Sigmoid colon (tissue), 7 donors: ENCODE results near the gene NAALADL2. TPM values are rescaled to one million over a fixed set of nuclear protein-coding genes. Genes with fewer than 3 reads are reported as not detected.
"Not testable (repeated sequence)": the region's sequence is repeated elsewhere in the genome, so short reads cannot be mapped to it uniquely, and the experiment has no call there.

ENCODE experiments used
- DNase-seq: peaks from one replicate; pipeline ENCODE4 v3.0.0-alpha.2; 2019
- H3K27ac ChIP-seq, 4 donors: fragments of 200-600 bp; sonication (generic); one replicate each; pipeline ENCODE4 v1.5.1; 2016 to 2019; ENCODE audit warnings: mild to moderate bottlenecking in 1 of 4
- H3K27me3 ChIP-seq, 3 donors: fragments of 200-600 bp; sonication (generic); one replicate each; pipeline ENCODE4 v1.5.1; 2019; ENCODE audit warnings: mild to moderate bottlenecking in 1 of 3
- H3K36me3 ChIP-seq, 4 donors: fragments of 200-600 bp; sonication (generic); one replicate each; pipeline ENCODE4 v1.5.1; 2016 to 2019
- H3K4me1 ChIP-seq, 4 donors: fragments of 200-600 bp; sonication (generic); one replicate each; pipeline ENCODE4 v1.5.1; 2017 to 2019
- H3K4me3 ChIP-seq, 4 donors: fragments of 200-600 bp; sonication (generic); one replicate each; pipeline ENCODE4 v1.5.1; 2017 to 2019; ENCODE audit warnings: mild to moderate bottlenecking in 2 of 4, moderate library complexity in 1 of 4
- H3K9me3 ChIP-seq, 4 donors: fragments of 200-600 bp in 3 of 4; sonication (generic) in 3 of 4; one replicate each; pipeline versions ENCODE4 v1.5.1 to v1.6.1; 2013 to 2019
- CTCF ChIP-seq, 4 experiments: fragments of 450-650 bp in 3 of 4; fragments of 200-600 bp in 1 of 4; IDR thresholded peaks; one replicate each; pipeline ENCODE4 v1.5.1; 2016 to 2019; ENCODE audit warnings: antibody characterized with exemption in 4 of 4, mild to moderate bottlenecking in 3 of 4, moderate library complexity in 2 of 4
- EP300 ChIP-seq, 4 donors: sonication (generic); formaldehyde crosslinking; IDR thresholded peaks; one replicate each; pipeline ENCODE4 v1.6.1; 2017; ENCODE audit warnings: antibody characterized with exemption in 4 of 4
- POLR2A ChIP-seq, 2 donors: fragments of 450-650 bp; IDR thresholded peaks; one replicate each; pipeline ENCODE4 v1.6.1; 2016; ENCODE audit warnings: antibody characterized with exemption in 2 of 2, mild to moderate bottlenecking in 2 of 2, moderate library complexity in 2 of 2
- POLR2AphosphoS5 ChIP-seq, 4 donors: sonication (generic); formaldehyde crosslinking; IDR thresholded peaks; one replicate each; pipeline ENCODE4 v1.6.1; 2017; ENCODE audit warnings: antibody characterized with exemption in 4 of 4
- WGBS, 2 donors: extraction: QIAGEN DNeasy Blood & Tissue Kit; methylation state at CpG; one replicate each; pipeline ENCODE4 v1.1.7; 2013; 5-methylcytosine and 5-hydroxymethylcytosine counted together
- intact Hi-C: fragments of 100-400 bp; cut with DNase I; formaldehyde crosslinking; loops from one replicate; pipeline ENCODE4 v1.15.1; 2023
- polyA plus RNA-seq, 3 donors: library from polyadenylated mRNA; stranded (reverse); fragments of 200-250 nt; gene quantifications; one replicate each; pipeline ENCODE4 v1.2.3, GENCODE V29; 2013
- total RNA-seq, 4 donors: library from RNA; depleted of rRNA; stranded (reverse); fragments of >200 nt; gene quantifications; one replicate each; pipeline ENCODE4 v1.1.0, GENCODE V29; 2016
- donor health status: healthy with polysubstance abuse.
- donor health status: Bipolar disorder and iron deficiency.
- donor health status: healthy.

The NAALADL2 gene
- total and polyA plus RNA-seq, 7 donors: 0.46 to 18.5 (median 6.0) TPM

- intact Hi-C loops: no loop called here
- DNase-seq: no peak
- Histone ChIP-seq H3K4me3 (no peak overlapping the region), H3K4me1 (no peaks in the 10 kb centered on the region), H3K9me3 (no peaks in the 10 kb centered on the region), H3K36me3 (no peaks in the 10 kb centered on the region), H3K27ac (no peak overlapping the region), H3K27me3 (no peaks in the 10 kb centered on the region)
- TF ChIP-seq POLR2AphosphoS5 (IDR thresholded peaks at IDR 0.05): no peak
- no peak for TF ChIP-seq CTCF (IDR thresholded peaks at IDR 0.05)
- TF ChIP-seq EP300 (IDR thresholded peaks at IDR 0.05): no peak
- 92 to 95% methylated on average over 1 of the region's 1 CpG for WGBS, 2 donors
Measured at GRCh38 chr3:175357758-175358157, 498.6 kb downstream of the NAALADL2 start.

GRCh38 chr3:175358935-175359334 lies 499.8 kb downstream of the NAALADL2 start:
- intact Hi-C loops: no loop called here
- Histone ChIP-seq H3K4me1 (no peaks in the 10 kb centered on the region), H3K36me3 (no peaks in the 10 kb centered on the region), H3K27me3 (no peaks in the 10 kb centered on the region), H3K9me3 (no peaks in the 10 kb centered on the region), H3K4me3 (no peak overlapping the region), H3K27ac (no peak overlapping the region)
- no peak for TF ChIP-seq EP300 (IDR thresholded peaks at IDR 0.05)
- no peak for TF ChIP-seq POLR2AphosphoS5 (IDR thresholded peaks at IDR 0.05)
- TF ChIP-seq CTCF (IDR thresholded peaks at IDR 0.05): no peak
- TF ChIP-seq POLR2A (IDR thresholded peaks at IDR 0.05): no peak
- DNase-seq: no peak

GRCh38 chr3:175370426-175370825 lies 511.3 kb downstream of the NAALADL2 start:
- H3K4me3 ChIP-seq, H3K9me3 ChIP-seq, H3K4me1 ChIP-seq, H3K36me3 ChIP-seq, DNase-seq, H3K27ac ChIP-seq, H3K27me3 ChIP-seq, intact Hi-C loops: not testable (repeated sequence)
- WGBS, 2 donors: 75 to 86% methylated on average over 3 of the region's 3 CpGs

GRCh38 chr3:175371187-175371586 lies 512.1 kb downstream of the NAALADL2 start:
- WGBS, 2 donors: 97% methylated on average over 18 of the region's 18 CpGs
- H3K9me3 ChIP-seq, DNase-seq: not testable (repeated sequence)

GRCh38 chr3:175374705-175375104 lies 515.6 kb downstream of the NAALADL2 start:
- intact Hi-C loops: no loop called here
- WGBS, 2 donors: 94 to 98% methylated on average over 1 of the region's 1 CpG

More at GRCh38 chr3:175371187-175371586, 512.1 kb downstream of the NAALADL2 start:
- H3K4me3 ChIP-seq, H3K36me3 ChIP-seq, H3K27me3 ChIP-seq, H3K4me1 ChIP-seq, H3K27ac ChIP-seq, intact Hi-C loops: not testable (repeated sequence)

More at GRCh38 chr3:175374705-175375104, 515.6 kb downstream of the NAALADL2 start:
- Histone ChIP-seq H3K27ac (no peak overlapping the region), H3K36me3 (no peaks in the 10 kb centered on the region), H3K9me3 (no peaks in the 10 kb centered on the region), H3K4me1 (peaks cover 0 to 6% (median 6%) of the 10 kb centered on the region in 4 donors), H3K27me3 (no peaks in the 10 kb centered on the region), H3K4me3 (no peak overlapping the region)
- DNase-seq: no peak
- TF ChIP-seq EP300 (IDR thresholded peaks at IDR 0.05) (no peak), POLR2AphosphoS5 (IDR thresholded peaks at IDR 0.05) (no peak), CTCF (IDR thresholded peaks at IDR 0.05) (no peak), POLR2A (IDR thresholded peaks at IDR 0.05) (no peak)
